Measurements from ENCODE around the gene FGF14.

Gene FGF14

DNA sequence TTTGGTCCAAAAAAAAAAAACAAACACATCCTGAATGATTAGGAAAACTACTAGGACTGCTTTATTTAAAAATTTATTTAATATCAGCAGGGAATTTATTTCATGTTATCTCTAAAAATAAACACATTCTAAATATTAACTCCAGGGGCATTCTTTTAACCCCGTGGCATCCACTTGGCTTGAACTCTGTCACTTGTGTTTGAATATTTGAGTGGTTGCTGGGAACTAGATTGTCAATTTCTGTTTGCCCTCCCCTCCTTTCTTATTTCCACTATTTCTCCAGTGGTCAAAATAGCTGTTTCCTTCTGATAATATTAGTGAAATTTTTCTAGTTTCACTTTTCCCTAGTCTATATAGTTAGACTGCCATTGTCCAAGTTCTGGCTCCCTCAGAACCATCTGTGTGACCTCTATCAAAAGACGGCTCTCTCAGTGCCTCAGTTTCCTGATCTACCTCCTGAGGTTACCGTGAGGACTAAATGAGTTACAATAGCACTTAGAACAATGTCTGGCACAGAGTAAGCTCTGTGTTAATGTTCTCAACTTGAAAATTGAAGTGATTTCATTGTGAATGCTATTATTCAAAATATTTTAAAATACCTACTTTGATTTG lies 107.3 kb downstream of the FGF14 start:
- TF ChIP-seq, protein P1, sequence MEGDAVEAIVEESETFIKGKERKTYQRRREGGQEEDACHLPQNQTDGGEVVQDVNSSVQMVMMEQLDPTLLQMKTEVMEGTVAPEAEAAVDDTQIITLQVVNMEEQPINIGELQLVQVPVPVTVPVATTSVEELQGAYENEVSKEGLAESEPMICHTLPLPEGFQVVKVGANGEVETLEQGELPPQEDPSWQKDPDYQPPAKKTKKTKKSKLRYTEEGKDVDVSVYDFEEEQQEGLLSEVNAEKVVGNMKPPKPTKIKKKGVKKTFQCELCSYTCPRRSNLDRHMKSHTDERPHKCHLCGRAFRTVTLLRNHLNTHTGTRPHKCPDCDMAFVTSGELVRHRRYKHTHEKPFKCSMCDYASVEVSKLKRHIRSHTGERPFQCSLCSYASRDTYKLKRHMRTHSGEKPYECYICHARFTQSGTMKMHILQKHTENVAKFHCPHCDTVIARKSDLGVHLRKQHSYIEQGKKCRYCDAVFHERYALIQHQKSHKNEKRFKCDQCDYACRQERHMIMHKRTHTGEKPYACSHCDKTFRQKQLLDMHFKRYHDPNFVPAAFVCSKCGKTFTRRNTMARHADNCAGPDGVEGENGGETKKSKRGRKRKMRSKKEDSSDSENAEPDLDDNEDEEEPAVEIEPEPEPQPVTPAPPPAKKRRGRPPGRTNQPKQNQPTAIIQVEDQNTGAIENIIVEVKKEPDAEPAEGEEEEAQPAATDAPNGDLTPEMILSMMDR (IDR thresholded peaks at IDR 0.05), result no peak
- H3K27me3 Mint-ChIP-seq (ENCODE audit: low read depth, poor library complexity), result peaks cover 13% of the 10 kb centered on the region
- H3K27ac Mint-ChIP-seq, result no peak overlapping the region
- DNase-seq, result no peak
- H3K9me3 Mint-ChIP-seq, result no peaks in the 10 kb centered on the region
- no peaks in the 10 kb centered on the region for H3K4me1 Mint-ChIP-seq
- H3K4me3 Mint-ChIP-seq, result no peak overlapping the region
- no peaks in the 10 kb centered on the region for H3K36me3 Mint-ChIP-seq (ENCODE audit: low read depth)

DNA sequence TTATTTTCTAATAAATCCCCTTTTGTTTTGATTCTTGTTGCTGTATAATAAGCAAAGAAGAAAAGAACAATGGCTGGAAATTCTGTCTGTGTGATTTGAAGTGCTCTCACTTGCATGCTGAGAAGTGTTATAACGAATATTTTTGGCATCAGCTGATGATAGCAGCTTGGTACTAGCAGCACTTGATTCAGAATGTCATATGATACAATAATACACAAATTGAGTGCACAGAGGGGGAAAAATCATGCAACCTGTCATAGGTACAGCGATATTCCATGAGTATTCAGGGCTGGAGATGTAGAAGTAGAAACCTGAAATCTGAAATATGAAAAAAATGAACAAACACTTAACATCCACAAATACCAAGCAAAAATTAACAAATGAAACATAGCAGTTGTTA lies 108.1 kb downstream of the FGF14 start:
- Mint-ChIP-seq H3K4me1 (no peaks in the 10 kb centered on the region), H3K9me3 (no peaks in the 10 kb centered on the region), H3K36me3 (ENCODE audit: low read depth) (no peaks in the 10 kb centered on the region), H3K27ac (no peak overlapping the region), H3K4me3 (no peak overlapping the region), H3K27me3 (ENCODE audit: low read depth, poor library complexity) (peaks cover 10% of the 10 kb centered on the region)
- TF ChIP-seq, protein P1 (IDR thresholded peaks at IDR 0.05), result no peak
- DNase-seq, result no peak

DNA sequence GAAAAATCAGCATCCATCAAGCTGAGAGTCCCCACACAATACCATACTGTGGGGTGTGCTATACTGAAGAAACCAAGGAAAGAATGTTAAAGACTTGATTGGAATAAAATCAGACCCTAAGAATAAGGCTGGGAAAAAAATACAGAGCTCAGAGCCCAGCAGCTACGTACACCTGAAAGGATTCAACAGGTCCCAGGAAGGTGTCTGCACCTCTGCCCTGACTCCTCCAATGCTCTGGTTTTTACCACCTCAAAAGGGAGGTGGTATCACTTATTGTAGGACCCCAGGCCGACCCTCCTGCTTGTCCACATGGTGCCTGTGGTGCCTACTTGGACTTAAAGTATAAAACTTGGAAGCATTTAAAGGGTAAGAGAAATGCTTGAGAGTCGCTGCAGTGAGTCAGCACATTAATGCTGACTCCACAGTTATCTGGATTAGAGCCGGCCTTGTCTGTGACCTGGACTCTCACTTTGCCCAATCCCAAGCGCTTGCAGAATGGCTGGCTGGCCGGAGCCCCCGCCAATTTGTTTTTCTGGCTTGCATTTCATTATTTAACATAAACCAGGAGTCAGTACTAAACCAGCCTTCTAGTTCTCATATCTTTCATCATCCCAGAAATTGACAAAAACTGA lies 110.1 kb downstream of the FGF14 start:
- Mint-ChIP-seq H3K27ac (no peak overlapping the region), H3K4me3 (no peak overlapping the region), H3K27me3 (ENCODE audit: low read depth, poor library complexity) (peaks cover 10% of the 10 kb centered on the region), H3K4me1 (no peaks in the 10 kb centered on the region), H3K9me3 (no peaks in the 10 kb centered on the region), H3K36me3 (ENCODE audit: low read depth) (no peaks in the 10 kb centered on the region)
- DNase-seq, result no peak
- TF ChIP-seq, protein P1 (IDR thresholded peaks at IDR 0.05), result no peak

DNA sequence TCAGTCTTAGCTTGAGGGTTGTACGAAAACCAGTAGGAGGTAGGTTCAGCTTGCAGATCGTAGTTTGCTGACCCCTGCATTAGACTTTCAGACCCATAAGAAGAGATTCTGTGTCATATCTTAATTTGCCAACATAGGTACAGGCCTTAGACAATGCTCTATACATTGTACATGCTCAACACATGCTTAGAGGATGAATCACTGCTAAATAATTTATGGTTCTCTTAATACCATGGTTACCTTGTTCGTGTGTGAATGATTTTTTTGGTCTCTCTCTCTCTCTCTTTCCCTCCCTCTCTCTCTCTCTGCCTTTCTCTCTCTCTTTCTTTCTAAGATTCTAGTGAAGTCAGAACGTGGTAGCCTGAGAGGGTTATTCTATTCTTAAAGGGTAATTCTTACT lies 112.2 kb downstream of the FGF14 start:
- no peak overlapping the region for H3K27ac Mint-ChIP-seq
- no peak for DNase-seq
- peaks cover 7% of the 10 kb centered on the region for H3K27me3 Mint-ChIP-seq (ENCODE audit: low read depth, poor library complexity)
- H3K4me1 Mint-ChIP-seq, result no peaks in the 10 kb centered on the region
- no peak overlapping the region for H3K4me3 Mint-ChIP-seq
- TF ChIP-seq, protein P1 (IDR thresholded peaks at IDR 0.05), result no peak
- H3K9me3 Mint-ChIP-seq, result no peaks in the 10 kb centered on the region
- H3K36me3 Mint-ChIP-seq (ENCODE audit: low read depth), result no peaks in the 10 kb centered on the region

DNA sequence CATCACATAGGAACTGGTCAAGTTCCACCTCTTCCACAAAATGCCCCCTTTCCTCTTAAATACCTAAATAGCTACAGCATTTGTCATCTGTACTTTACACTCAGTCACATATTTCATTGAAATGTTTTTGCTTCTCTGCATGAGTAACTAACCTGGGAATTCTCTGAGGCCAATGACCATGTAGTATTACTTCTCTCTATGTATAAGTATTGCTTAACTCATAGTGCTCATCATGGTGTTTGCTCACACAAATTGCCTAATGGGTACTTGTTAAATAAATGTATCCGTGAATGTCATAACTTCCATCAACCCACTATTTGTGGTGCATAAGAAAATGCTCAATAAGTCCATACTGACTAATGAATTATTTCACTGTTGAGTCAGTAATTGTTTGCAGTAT lies 115.5 kb downstream of the FGF14 start:
- Mint-ChIP-seq H3K4me3 (no peak overlapping the region), H3K4me1 (no peaks in the 10 kb centered on the region), H3K36me3 (ENCODE audit: low read depth) (no peaks in the 10 kb centered on the region), H3K27ac (no peak overlapping the region), H3K9me3 (no peaks in the 10 kb centered on the region), H3K27me3 (ENCODE audit: low read depth, poor library complexity) (peaks cover 7% of the 10 kb centered on the region)
- no peak for DNase-seq
- TF ChIP-seq, protein P1 (IDR thresholded peaks at IDR 0.05), result no peak

DNA sequence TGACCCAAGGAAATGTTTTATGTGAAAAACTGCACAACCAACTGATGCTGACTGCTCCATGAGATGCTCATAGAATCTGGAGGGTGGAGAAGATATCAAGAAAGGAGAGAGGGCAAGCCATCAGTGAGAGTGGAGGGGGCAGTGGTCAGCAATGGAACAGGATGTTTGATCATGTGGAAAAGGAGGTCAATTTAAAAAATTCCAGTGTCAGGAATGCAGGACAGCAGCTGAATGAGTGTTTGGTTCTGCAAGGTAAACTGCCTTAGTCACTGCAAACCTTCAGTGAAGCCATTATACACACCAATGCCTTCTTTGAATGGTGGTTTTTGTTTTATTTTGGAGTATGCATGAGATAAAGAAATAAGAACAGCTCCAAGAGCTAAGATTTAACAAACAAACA lies 121.5 kb downstream of the FGF14 start:
- H3K4me3 Mint-ChIP-seq, result no peak overlapping the region
- no peaks in the 10 kb centered on the region for H3K9me3 Mint-ChIP-seq
- no peaks in the 10 kb centered on the region for H3K4me1 Mint-ChIP-seq
- no peak overlapping the region for H3K27ac Mint-ChIP-seq
- TF ChIP-seq, protein P1 (IDR thresholded peaks at IDR 0.05), result no peak
- peaks cover 4% of the 10 kb centered on the region for H3K27me3 Mint-ChIP-seq (ENCODE audit: low read depth, poor library complexity)
- no peak for DNase-seq
- H3K36me3 Mint-ChIP-seq (ENCODE audit: low read depth), result no peaks in the 10 kb centered on the region
